Astrocyte of the spinal cord (primary cell): ENCODE measurements around the gene EPHB3.

Experiments
- DNase-seq: peaks from one replicate; pipeline ENCODE4 v3.0.0; 2011; ENCODE audit warnings: low read depth, low spot score
- H3K4me3 ChIP-seq: 2 replicates; pipeline ENCODE4 v1.5.1; 2011; ENCODE audit warnings: low read depth, mild to moderate bottlenecking, low read length, moderate library complexity
- CTCF ChIP-seq: IDR thresholded peaks from 2 replicates; pipeline ENCODE4 v1.5.1; 2012; ENCODE audit warnings: low read depth, mild to moderate bottlenecking, low read length, inconsistent platforms
- in situ Hi-C: cut with HindIII; loops from 2 replicates; pipeline ENCODE4 v1.10.0; 2017; ENCODE audit warnings: low sequenced_read_pairs

Gene EPHB3

DNA sequence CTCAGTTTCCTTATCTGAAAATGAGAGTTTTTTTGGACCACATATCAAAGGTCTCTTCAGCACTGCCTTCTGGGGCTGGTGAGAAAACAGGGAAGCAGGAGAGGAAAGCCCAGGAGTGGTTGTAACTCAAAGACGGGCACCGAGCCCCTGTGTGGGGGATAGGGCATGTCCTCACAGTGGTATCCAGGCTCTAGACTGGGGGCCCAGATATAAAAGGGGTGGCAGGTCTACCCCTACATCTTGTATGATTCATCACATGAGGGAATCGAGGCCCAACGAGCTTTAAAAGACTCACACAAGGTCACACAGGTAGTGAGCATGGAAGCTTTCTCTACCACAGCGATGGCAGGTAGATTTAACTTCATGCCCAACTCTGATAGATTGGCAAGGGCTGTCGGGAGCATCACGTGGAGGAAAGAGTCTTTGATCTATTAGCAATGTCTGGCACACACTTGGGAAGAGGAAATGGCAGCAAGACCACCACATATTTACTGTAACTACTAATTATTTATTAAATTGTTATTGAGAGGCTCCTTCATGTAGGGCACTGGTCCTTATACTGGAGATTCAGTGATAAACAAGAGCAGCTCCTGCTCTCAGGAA lies 4.1 kb upstream of the EPHB3 start:
- DNase-seq: no peak
- in situ Hi-C loops: no loop called here
- TF ChIP-seq CTCF: no peak
- H3K4me3 ChIP-seq: no peak overlapping the region

- TF ChIP-seq CTCF: no peak
- in situ Hi-C loops: no loop called here
- no peak overlapping the region for H3K4me3 ChIP-seq
- DNase-seq: no peak
These were observed 2.9 kb upstream of the EPHB3 start for GRCh38 chr3:184558726-184559125.

DNA sequence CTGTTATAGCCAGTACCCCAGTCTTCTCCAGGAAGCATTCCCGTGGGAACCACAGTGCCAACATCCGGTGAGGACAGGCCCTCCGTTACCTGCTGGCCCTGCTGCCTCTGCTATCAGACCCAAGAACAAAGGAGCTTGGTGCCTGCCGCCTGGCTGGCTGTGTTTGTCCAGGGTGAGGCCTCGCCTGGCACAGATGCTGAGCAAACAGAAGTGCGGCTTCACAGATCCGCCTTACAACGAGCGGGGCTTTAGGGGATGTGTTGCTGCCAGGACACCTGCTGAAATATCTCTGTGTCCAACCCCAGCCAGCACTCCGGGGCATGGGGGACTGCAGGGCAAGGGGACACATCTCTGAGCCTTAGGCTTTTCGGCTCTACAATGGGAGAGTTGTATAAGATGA lies 2.2 kb upstream of the EPHB3 start:
- no peak for DNase-seq
- in situ Hi-C loops: no loop called here
- H3K4me3 ChIP-seq: no peak overlapping the region
- TF ChIP-seq CTCF: no peak

DNA sequence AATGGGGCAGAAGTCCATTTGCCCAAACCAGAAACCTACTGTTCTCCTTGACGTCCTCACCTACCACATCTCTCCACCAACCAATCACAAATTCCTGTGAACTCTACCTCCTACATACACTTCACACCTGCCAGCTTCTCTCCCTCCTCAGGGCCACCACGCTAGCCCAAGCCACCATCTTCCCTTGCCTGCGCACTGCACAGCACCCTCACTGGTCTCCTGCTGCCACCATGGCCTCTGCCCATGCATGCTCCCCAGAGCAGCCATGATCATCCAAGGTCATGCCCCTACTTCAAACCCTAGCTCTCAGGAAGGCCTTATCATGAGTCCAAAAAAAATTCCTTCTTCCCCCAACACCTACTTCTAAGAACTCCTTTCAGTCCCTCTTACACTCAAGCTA lies 1.1 kb upstream of the EPHB3 start:
- DNase-seq: no peak
- no peak overlapping the region for H3K4me3 ChIP-seq
- in situ Hi-C loops: no loop called here
- TF ChIP-seq CTCF: no peak

GRCh38 chr3:184561913-184562877 lies 610 bp downstream of the EPHB3 start:
- H3K4me3 ChIP-seq: peak overlapping the region; percentile 47
- in situ Hi-C loops: no loop called here
- no peak for DNase-seq
- no peak for TF ChIP-seq CTCF

DNA sequence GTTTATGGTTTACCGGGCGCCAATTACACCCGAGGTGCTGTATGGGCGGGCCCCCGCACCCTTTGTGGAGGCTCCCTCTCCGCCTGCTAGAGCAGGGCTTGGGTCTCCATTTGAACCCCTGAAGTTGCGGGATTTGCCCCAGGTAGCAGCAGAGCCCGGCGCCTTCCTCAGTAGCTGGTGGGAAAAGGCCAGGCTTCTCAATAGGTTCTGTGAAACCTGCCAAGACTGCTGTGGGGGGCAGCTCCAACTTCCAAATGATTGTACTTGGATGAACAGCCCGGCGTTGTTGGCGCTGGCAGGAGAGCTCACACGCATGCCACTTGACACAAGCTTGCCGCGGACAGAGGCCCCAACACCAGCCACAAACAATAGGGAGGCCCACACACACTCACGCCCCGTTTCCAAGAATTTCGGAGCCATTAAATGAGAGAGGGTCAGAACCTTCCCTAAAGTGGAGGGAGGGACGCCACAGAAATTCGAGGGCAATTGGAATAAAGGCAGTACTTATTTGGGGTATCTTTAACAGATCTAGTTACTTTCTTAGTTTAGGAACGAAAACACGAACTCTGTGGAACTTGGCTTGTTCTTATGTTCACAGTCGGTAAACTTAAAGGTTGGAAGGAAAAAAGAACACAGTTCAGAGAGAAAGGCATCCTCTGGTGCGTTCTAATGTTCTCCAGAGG lies 1.4 kb downstream of the EPHB3 start:
- no peak for TF ChIP-seq CTCF
- in situ Hi-C loops: no loop called here
- peak overlapping the region; percentile 30 for H3K4me3 ChIP-seq
- DNase-seq: no peak
